HuH-7.5 (cell line): Measurements from ENCODE around the gene NOS2.
"Not testable (repeated sequence)": the region's sequence is repeated elsewhere in the genome, so short reads cannot be mapped to it uniquely, and the experiment has no call there.

ENCODE experiments used
- DNase-seq: peaks from one replicate; pipeline ENCODE4 v3.0.0; 2011; ENCODE audit warnings: low spot score

Gene NOS2

DNA sequence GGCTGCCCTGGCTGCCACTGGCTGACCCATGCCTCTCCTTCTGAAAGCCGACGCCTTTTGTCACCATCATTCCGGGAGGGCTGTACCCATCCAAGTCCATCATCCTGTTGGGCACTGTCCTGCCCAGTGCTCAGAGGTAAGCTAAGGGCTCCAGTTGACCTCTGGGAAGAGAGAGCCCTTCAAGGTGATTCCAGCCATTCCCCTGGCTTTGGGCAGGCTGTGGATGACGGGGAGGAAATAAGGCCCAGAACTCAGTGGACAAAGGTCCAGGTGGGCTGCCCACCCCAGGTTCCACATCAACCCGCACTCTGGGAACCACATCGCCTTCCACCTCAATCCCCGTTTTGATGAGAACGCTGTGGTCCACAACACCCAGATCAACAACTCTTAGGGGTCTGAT, 45.8 kb downstream of the NOS2 start:
- DNase-seq: no peak

GRCh38 chr17:27753726-27754125, 46.6 kb downstream of the NOS2 start:
- not testable (repeated sequence) for DNase-seq

DNA sequence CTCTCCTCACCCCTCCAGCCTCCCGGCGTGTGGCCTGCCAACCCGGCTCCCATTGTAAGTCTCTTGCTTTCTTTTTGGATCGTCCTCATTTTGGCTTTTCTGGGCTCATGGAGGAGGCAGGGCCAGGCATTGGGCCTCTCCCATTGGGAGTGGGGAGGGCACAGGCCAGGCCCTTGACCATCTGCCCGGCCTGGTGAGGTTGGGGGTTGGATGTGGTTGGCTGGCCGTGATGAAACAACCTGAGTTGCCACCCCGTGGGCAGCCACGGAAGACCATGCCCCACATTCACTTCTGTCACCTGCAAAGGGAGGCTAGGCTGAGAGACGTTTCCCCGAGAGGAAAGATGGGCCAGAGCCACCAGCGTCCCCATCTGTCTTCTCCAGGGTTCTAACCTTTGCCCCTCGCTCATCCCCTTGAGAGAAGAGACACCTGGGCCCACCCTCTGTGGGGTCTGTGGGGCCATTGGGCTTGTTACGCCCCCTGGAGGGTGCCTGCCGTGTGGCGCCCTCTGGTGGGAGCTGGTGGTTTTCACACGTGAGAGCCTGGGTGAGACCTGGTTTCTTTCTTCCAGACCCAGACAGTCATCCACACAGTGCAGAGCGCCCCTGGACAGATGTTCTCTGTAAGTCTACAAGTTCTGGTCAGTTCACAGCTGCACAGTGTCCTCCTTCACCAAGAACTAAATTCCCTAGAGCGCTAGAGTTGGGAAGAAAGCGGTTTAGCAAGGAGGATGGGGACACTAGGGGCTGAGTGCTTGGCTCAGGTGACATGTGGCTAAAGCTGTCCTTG, 47.3 kb downstream of the NOS2 start:
- DNase-seq: not testable (repeated sequence)

DNA sequence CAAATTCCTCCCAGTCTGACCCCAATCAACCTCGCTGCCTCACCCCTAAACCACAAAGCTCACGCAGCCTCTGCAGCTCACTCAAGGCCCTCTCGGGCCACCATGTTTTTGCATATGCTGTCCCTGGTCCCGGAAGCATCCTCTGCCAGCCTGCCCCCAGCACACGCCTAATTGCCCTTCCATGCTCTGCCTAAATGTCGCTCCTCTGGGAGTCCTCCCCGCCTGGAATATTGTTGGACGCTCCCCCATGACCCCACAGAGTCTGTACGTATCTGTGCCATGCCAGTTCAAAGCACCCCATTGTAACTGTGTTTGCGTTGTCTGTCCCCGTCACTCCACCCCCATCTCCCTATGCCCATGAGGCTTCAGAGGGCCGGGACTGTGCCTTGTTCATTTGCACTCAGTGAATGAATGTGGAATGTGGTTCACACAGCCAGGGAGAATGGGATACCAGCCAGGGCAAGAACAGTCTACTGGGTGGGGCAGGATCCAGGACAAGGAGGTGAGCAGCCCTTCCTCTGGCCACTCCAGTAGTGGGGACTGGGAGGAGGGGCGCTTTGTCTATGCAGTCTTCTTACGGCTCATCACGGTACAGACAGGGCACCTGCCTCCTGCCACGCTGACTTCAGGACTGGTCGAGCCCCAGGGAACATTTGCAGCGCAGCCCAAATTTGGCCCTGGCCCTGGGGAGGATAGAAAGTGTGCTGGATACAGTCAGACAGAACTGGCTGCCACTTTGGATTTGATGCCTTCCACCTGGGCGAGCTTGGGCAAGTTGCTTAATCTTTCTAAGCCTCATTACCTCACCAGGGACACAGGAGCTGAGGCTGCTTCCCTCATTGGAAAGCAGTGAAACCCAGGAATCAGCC, 48.5 kb downstream of the NOS2 start:
- no peak for DNase-seq

DNA sequence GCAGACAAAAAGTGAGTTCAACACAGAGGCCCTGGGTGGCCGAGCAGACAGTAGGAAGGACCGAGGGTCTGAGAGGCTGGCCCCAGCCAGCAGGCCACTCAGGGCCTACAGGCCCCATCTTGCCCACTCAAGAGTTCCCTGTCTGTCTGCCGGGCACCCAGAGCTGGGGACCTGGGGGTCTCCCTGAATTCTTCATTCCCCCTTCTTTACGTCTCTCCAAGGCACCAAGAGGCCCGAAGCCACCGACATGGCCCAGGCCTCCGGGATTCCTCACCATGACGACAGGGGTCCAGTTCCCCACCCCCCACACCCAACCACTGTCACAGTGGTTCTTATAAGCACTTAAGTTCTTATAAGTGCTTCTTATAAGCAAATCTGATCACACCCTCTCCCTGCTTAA, 49.2 kb downstream of the NOS2 start:
- no peak for DNase-seq

DNA sequence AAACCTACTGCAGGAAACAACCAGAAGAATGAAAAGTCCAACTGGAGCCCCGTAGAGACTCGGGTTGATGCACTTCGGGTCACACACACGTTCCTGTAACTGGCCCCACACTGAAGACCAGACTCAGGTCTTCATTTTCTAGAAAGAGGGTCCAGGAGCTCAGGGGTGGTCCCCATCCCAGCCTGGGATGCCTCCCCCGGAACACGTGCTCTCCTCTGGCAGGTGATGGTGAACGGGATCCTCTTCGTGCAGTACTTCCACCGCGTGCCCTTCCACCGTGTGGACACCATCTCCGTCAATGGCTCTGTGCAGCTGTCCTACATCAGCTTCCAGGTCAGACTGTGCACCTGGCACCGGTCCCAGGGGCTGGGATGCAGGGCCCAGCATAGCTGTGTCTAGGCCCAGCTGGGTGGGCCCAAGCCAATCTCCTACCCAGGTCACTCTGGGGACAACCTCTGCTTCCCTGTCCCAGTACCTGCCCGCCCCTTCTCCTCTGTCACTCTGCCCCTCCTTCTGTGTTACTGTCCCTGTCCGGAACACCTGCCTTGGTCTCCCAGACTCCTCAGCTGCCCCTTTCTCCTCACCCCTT, 50.7 kb downstream of the NOS2 start:
- DNase-seq: not testable (repeated sequence)

DNA sequence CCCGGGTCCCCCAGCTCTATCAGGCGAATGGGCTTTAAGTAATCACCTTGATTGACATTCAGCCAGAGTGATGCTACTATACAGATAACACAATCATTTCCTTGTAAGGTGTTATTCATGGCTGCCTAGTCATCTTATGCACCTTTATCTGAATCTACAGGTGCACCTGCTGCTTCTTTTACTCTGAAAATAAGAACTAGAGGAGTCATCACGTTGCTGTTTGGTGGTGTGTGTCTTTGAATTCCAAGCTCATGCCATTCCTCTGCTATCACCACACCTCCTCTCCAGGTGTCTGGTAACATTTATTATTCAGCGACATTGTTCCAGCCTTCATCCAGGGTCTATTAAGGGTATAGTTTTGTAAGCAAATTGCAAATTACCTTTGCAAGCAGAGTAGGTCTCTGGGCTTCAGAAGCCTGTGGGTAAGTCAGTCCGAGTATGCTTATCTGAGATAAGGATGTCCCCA, 51.9 kb downstream of the NOS2 start:
- no peak for DNase-seq

DNA sequence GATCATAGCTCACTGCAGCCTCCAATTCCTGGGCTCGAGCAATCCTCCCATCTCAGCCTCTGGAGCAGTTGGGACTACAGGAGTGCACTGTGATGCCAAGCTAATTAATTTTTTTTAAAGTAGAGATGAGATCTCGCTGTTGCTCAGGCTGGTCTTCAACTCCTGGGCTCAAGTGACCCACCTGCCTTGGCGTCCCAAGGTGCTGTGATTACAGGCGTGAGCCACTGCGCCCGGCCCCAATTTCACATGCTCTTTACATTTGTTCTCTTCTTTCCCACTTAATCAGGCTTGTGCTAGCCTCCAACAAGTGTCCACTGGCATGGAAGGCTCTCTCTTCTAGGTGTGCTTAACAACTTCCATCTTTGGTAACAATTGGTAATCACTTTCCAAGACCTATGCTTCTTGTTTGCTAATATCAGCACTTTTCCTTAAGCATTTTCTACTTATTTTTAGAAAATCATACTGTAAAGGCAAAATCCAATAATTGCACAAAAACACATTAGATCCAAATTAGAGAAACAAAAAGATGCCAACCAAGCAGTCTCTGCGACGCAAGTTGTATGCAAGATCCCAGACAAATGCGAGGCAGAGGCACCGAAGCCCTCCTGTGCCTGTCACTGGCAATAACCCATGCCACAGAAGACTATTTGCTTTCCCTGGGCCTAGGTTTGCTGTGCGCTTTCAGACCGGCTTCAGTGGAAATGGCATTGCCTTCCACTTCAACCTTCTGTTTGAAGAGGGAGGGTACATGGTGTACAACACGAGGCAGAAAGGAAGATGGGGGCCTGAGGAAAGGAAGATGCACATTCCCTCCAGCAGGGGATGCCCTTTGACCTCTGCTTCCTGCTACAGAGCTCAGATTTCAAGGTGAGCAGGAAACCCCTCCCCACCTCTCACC, 52.6 kb downstream of the NOS2 start:
- no peak for DNase-seq

DNA sequence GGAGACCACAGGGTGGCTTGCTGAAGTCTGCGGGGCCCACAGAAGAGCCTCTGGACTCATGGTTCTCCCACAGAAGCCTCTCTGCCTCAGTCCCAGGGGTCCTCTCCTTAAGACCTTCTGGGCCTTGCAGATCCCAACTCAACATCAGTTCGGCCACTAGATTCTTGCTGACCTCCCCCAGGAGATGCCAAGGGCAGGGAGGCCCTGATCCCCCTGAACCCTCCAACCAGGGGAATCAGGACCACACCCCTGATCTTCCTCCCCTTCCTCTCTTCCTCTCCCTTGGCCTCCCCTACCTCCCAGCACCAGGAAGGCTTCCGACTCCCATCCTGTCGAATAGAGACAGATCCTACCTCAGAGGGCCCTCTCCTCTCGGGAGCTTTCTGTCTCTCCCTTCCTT, 53.4 kb downstream of the NOS2 start:
- no peak for DNase-seq

DNA sequence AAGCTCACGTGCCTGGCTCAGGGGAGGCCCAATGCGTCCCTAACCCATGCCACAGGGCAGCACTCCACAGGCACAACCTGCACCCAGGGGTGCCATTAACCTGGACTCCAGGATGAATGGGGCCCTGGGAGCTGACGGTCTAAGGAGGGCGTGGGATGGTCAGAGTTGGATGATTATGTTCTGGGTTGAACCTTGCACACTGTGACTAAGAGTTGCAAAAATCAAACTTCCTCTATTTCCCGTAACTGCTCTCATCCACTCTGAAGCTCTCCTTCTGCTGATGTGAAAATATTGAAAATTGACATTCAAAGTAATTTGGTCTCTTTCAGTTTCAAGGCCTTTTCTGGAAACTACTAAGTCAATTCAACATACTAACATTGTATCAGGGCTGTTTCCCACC, 54.0 kb downstream of the NOS2 start:
- not testable (repeated sequence) for DNase-seq

DNA sequence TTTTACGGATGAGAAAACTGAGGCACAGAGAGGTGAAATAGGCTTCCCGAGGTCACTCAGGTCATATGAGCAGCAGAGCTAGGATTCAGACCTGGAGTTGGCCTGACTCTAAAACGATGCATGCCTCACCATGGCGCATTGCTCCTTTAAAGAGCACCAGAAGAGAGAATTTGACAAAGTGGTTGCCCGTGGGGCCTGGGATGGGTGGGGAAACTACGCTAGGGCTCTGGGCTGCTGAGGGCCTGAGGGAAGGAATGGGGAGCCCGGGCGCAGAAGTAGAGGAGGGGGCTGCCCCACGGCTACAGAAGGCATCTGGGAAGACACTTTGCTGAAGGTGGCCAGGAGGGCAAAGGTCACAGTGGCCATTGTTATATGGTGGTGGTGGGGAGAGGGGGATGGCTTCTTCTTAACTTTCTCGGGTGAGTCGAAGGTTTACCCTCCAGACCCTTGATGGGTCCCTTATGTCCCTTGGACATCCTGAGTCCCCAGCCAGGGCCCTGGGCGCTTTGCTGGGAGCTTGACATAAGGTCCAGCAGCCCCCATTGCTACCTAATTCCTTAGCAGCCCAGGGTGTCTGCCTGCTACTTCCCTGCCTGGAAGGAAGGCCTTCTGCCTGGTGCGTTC, 55.0 kb downstream of the NOS2 start:
- DNase-seq: not testable (repeated sequence)

DNA sequence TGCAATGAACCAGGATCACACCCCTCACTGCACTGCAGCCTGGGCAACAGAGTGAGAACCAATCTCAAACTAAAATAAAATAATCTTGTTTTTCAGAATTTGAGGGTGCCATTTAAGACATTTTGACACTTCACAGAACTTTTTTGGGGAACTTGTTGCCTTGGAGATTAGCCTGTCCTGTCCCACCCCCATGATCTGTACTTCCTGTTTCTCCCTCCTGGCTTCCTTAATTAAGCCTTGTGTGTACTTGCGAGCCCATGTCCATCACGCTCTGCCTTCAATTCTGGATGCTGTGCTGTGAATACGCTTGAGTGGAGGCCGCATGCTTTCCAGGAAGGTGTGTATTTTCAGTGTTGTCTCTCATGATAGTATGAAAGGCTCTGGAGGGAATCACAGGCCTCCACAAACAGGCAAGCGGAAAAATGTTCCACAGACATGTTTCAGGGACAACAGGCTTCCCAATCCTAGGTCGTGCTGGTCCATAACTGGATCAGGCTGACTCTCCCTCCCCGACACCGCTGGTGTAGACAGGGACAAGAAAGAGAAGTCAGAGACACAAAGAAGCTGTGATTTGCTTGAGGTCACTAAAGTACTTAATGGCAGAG, 56.9 kb downstream of the NOS2 start:
- no peak for DNase-seq

GRCh38 chr17:27741971-27742575, 58.3 kb downstream of the NOS2 start:
- DNase-seq: no peak

- DNase-seq: no peak
Observed at GRCh38 chr17:27741361-27741861, 58.9 kb downstream of the NOS2 start.

DNA sequence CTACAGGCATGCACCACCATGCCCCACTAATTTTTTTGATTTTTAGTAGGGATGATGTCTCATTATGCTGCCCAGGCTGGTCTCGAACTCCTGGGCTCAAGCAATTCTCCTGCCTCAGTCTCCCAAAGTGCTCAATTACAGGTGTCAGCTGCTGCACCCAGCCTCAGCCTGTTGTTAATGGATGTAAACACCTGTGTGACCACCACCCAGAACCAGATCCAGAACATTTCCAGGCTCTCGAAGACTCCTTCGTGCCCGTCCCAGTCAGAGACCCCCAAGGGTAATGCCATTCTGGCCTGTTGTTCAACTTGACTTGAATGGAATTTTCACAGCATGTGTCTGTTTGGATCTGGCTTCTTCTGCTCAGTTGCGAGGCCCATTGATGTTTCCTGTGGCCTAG, 59.8 kb downstream of the NOS2 start:
- DNase-seq: not testable (repeated sequence)

DNA sequence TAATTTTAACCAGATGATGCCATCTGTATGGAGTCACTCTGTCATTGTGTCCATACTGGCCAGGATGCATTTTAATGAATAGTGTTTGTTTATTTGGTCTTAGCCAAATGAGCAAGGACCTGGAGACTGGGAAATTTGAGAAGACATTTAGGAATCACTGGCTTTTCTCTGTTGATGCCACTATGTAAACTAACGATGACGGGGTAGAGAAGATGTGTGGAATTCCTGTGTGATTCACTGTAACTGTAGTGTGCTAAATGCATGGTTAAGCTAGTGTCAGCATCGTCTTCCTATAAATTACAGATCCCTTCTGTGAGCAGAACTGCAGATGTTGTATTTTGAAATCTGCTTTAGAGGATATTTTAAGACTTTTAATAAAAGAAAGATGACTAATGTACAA, 66.6 kb downstream of the NOS2 start:
- DNase-seq: no peak

DNA sequence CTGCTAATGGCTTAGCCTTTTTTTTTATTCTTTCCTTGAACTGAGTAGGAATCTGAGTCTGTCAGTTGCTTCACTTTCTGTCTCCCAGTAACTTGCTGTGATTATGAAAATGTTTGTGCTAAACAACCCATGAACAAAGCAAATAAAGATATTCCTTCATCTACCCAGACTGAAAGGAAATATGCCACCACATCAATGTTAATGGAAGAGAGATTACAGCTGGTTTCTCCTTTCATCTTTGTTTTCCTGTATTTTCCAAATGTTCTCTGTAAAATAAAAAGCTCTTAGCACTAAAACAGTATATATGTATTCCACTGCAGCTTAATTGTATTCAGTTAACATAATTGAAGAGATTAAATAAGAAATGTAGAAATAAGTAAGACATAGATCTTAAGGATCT, 67.6 kb downstream of the NOS2 start:
- not testable (repeated sequence) for DNase-seq

DNA sequence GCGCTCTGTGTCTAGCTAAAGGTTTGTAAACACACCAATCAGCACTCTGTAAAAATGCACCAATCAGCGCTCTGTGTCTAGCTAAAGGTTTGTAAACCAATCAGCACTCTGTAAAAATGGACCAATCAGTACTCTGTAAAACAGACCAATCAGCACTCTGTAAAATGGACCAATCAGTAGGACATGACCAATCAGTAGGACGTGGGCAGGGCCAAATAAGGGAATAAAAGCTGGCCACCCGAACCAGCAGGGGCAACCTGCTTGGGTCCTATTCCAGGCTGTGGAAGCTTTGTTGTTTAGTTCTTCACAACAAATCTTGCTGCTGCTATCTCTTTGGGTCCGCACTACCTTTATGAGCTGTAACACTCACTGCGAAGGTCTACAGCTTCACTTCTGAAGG, 74.3 kb downstream of the NOS2 start:
- not testable (repeated sequence) for DNase-seq

DNA sequence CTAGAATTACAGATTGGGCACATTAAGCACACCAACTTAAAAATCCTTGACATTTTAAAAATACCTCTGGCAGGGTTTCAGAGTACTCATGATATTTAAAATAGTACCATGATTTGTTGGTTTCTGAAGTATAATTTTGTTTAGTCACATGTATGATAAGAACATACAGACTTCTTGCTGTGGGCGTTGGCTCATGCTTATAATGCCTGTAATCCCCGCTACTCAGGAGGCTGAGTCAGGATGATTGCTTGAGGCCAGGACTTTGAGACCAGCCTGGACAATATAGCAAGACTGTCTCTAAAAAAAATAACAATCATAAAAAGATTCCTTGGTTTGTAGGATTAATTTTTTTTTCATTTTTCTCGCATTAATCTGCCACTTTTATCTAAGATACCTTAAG, 78.5 kb downstream of the NOS2 start:
- no peak for DNase-seq
